Measurements from ENCODE around the gene RALGPS1. TPM values are rescaled to one million over a fixed set of nuclear protein-coding genes. Genes with fewer than 3 reads are reported as not detected.
A peak's percentile ranks its signal among the peaks of the same experiment; 100 is the strongest.

RALGPS1 gene
- total RNA-seq, 2 donors from 2014 or later: 15.3 to 79.4 TPM

GRCh38 chr9:127089631-127090081 lies 175.1 kb downstream of the RALGPS1 start:
- peak; percentile 21 for ATAC-seq
- Histone ChIP-seq H3K4me1 (no peaks in the 10 kb centered on the region), H3K9me3 (no peaks in the 10 kb centered on the region), H3K36me3 (replicated peaks in 1 of 2; ENCODE audit: insufficient read depth in 1 of 2, low read depth in 2 of 2) (no peaks in the 10 kb centered on the region), H3K27ac (no peak overlapping the region), H3K4me3 (no peak overlapping the region), H3K27me3 (no peaks in the 10 kb centered on the region)
- 91 to 95% methylated on average over 6 of the region's 6 CpGs for WGBS, 2 donors
- DNase-seq: no peak
- TF ChIP-seq CTCF (IDR thresholded peaks at IDR 0.05): no peak
- TF ChIP-seq POLR2A (IDR thresholded peaks at IDR 0.05): no peak
- intact Hi-C loops (cut with DNase I): no loop called here

GRCh38 chr9:127090341-127090985 lies 175.9 kb downstream of the RALGPS1 start:
- intact Hi-C loops (cut with DNase I): no loop called here
- Histone ChIP-seq H3K27me3 (no peaks in the 10 kb centered on the region), H3K27ac (no peak overlapping the region), H3K4me3 (no peak overlapping the region), H3K9me3 (no peaks in the 10 kb centered on the region), H3K4me1 (no peaks in the 10 kb centered on the region), H3K36me3 (replicated peaks in 1 of 2; ENCODE audit: insufficient read depth in 1 of 2, low read depth in 2 of 2) (no peaks in the 10 kb centered on the region)
- ATAC-seq (no peak), DNase-seq (no peak)
- 72 to 97% methylated on average over 3 to 5 of the region's 6 CpGs for WGBS, 2 donors
- TF ChIP-seq POLR2A (IDR thresholded peaks at IDR 0.05) (no peak), CTCF (IDR thresholded peaks at IDR 0.05) (no peak)

- no peaks in the 10 kb centered on the region for H3K36me3 ChIP-seq (replicated peaks in 1 of 2; ENCODE audit: insufficient read depth in 1 of 2, low read depth in 2 of 2)
- H3K27ac ChIP-seq: no peak overlapping the region
Measured at GRCh38 chr9:127091526-127091925, 176.9 kb downstream of the RALGPS1 start.

GRCh38 chr9:127092041-127092608 lies 177.5 kb downstream of the RALGPS1 start:
- ATAC-seq (no peak), DNase-seq (no peak)
- 84 to 89% methylated on average over 11 of the region's 11 CpGs for WGBS, 2 donors
- intact Hi-C loops (cut with DNase I): no loop called here
- Histone ChIP-seq H3K36me3 (replicated peaks in 1 of 2; ENCODE audit: insufficient read depth in 1 of 2, low read depth in 2 of 2) (no peaks in the 10 kb centered on the region), H3K4me3 (no peak overlapping the region), H3K4me1 (no peaks in the 10 kb centered on the region), H3K27me3 (no peaks in the 10 kb centered on the region), H3K27ac (no peak overlapping the region), H3K9me3 (no peaks in the 10 kb centered on the region)
- TF ChIP-seq POLR2A (IDR thresholded peaks at IDR 0.05): no peak

More at GRCh38 chr9:127091526-127091925, 176.9 kb downstream of the RALGPS1 start:
- no peak for TF ChIP-seq POLR2A (IDR thresholded peaks at IDR 0.05)
- no peak for TF ChIP-seq CTCF (IDR thresholded peaks at IDR 0.05)
- ATAC-seq (no peak), DNase-seq (no peak)
- 88 to 97% methylated on average over 13 of the region's 13 CpGs for WGBS, 2 donors
- H3K9me3 ChIP-seq: no peaks in the 10 kb centered on the region
- H3K4me3 ChIP-seq: no peak overlapping the region
- no peaks in the 10 kb centered on the region for H3K4me1 ChIP-seq
- intact Hi-C loops (cut with DNase I): no loop called here
- H3K27me3 ChIP-seq: no peaks in the 10 kb centered on the region

- Histone ChIP-seq H3K4me3 (no peak overlapping the region), H3K27me3 (no peaks in the 10 kb centered on the region), H3K9me3 (no peaks in the 10 kb centered on the region), H3K27ac (no peak overlapping the region), H3K36me3 (replicated peaks in 1 of 2; ENCODE audit: insufficient read depth in 1 of 2, low read depth in 2 of 2) (no peaks in the 10 kb centered on the region), H3K4me1 (no peaks in the 10 kb centered on the region)
- TF ChIP-seq POLR2A (IDR thresholded peaks at IDR 0.05): no peak
- no peak for TF ChIP-seq CTCF (IDR thresholded peaks at IDR 0.05)
- intact Hi-C loops (cut with DNase I): no loop called here
- no peak for ATAC-seq
- DNase-seq: no peak
- 93% methylated on average over 16 of the region's 17 CpGs for WGBS, 2 donors
Measured at GRCh38 chr9:127093319-127094020, 178.9 kb downstream of the RALGPS1 start.
